Esophagus squamous epithelium (tissue), 5 donors: ENCODE results near the gene CSNK1A1. TPM values are rescaled to one million over a fixed set of nuclear protein-coding genes. Genes with fewer than 3 reads are reported as not detected.
A peak's percentile ranks its signal among the peaks of the same experiment; 100 is the strongest.
"Not testable (repeated sequence)": the region's sequence is repeated elsewhere in the genome, so short reads cannot be mapped to it uniquely, and the experiment has no call there.

Experiments used
- DNase-seq: peaks from one replicate; lab custom pipeline; 2025; lab: John Stamatoyannopoulos, UW
- H3K27ac ChIP-seq, 4 donors: fragments of 200-600 bp; sonication (generic); one replicate each; pipeline ENCODE4 v1.5.1; 2016 to 2019; ENCODE audit warnings: mild to moderate bottlenecking in 1 of 4
- H3K27me3 ChIP-seq, 4 donors: fragments of 200-600 bp; sonication (generic); 1 replicate in 3 of 4; 2 replicates in 1 of 4; pipeline versions ENCODE4 v1.5.1 to v1.6.0; 2017 to 2021; ENCODE audit warnings: antibody characterized with exemption in 1 of 4
- H3K36me3 ChIP-seq, 3 donors: fragments of 200-600 bp; sonication (generic); one replicate each; pipeline ENCODE4 v1.5.1; 2016 to 2019
- H3K4me1 ChIP-seq, 3 donors: fragments of 200-600 bp; sonication (generic); one replicate each; pipeline ENCODE4 v1.5.1; 2017 to 2019
- H3K4me3 ChIP-seq, 4 donors: fragments of 200-600 bp; sonication (generic); 1 replicate in 3 of 4; 2 replicates in 1 of 4; pipeline ENCODE4 v1.5.1; 2016 to 2019; ENCODE audit warnings: mild to moderate bottlenecking in 2 of 4, moderate library complexity in 1 of 4
- H3K9me3 ChIP-seq, 3 donors: fragments of 200-600 bp; sonication (generic); one replicate each; pipeline ENCODE4 v1.5.1; 2016 to 2019
- POLR2A ChIP-seq, 4 donors: fragments of 450-650 bp; IDR thresholded peaks; one replicate each; pipeline ENCODE4 v1.6.1; 2017; ENCODE audit warnings: antibody characterized with exemption in 4 of 4, mild to moderate bottlenecking in 4 of 4, moderate library complexity in 3 of 4
- WGBS, 2 donors: methylation state at CpG; one replicate each; pipeline ENCODE4 v1.1.5; 2018; 5-methylcytosine and 5-hydroxymethylcytosine counted together
- intact Hi-C: fragments of 100-400 bp; cut with DNase I; formaldehyde crosslinking; loops from one replicate; pipeline ENCODE4 v1.15.0; 2022
- total RNA-seq, 4 donors: library from RNA; depleted of rRNA; stranded (reverse); fragments of >200 nt; gene quantifications; one replicate each; pipeline ENCODE4 v1.1.0, GENCODE V29; 2016
- TF ChIP-seq, protein P1 (sequence below), 6 experiments: fragments of 450-650 bp in 4 of 6; fragments of 200-600 bp in 2 of 6; sonication (generic) in 2 of 6; IDR thresholded peaks; one replicate each; pipeline ENCODE4 v1.5.1; 2016 to 2019; ENCODE audit warnings: antibody characterized with exemption in 6 of 6, mild to moderate bottlenecking in 4 of 6, moderate library complexity in 4 of 6
- donor health status: DM: yes; HTN: yes; CAD: no.

Gene CSNK1A1
- total RNA-seq, 4 donors from 2014 or later, result 223 to 388 (median 301) TPM

DNA sequence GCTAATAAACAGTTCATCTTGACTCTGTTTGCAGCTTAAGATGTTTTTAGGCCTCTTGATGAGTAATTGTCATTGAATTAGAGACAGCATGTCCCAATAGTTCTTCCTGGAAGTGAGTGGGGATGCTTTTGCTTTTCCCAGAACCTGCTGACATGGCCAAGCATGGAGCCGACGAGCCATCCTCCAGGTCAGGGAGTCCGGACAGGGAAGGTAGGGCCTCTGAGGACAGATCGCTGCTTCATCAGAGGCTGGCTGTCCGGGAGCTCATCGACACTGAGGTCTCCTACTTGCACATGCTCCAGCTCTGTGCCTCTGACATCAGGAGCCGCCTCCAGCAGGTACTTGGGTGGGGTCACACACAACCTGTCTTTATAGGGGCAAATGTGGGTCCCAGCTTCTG, 46.4 kb upstream of the CSNK1A1 start:
- H3K27me3 ChIP-seq, result no peaks in the 10 kb centered on the region
- peaks cover 8 to 42% (median 17%) of the 10 kb centered on the region in 3 donors for H3K4me1 ChIP-seq
- no peak for DNase-seq
- TF ChIP-seq POLR2A (IDR thresholded peaks at IDR 0.05), result no peak
- TF ChIP-seq, protein P1, sequence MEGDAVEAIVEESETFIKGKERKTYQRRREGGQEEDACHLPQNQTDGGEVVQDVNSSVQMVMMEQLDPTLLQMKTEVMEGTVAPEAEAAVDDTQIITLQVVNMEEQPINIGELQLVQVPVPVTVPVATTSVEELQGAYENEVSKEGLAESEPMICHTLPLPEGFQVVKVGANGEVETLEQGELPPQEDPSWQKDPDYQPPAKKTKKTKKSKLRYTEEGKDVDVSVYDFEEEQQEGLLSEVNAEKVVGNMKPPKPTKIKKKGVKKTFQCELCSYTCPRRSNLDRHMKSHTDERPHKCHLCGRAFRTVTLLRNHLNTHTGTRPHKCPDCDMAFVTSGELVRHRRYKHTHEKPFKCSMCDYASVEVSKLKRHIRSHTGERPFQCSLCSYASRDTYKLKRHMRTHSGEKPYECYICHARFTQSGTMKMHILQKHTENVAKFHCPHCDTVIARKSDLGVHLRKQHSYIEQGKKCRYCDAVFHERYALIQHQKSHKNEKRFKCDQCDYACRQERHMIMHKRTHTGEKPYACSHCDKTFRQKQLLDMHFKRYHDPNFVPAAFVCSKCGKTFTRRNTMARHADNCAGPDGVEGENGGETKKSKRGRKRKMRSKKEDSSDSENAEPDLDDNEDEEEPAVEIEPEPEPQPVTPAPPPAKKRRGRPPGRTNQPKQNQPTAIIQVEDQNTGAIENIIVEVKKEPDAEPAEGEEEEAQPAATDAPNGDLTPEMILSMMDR (IDR thresholded peaks at IDR 0.05), result no peak
- H3K27ac ChIP-seq, result peak overlapping the region; percentile 43 to 88 (median 65)
- WGBS, 2 donors, result 97 to 100% methylated on average over 1 to 5 of the region's 7 CpGs
- no peak overlapping the region for H3K4me3 ChIP-seq
- H3K36me3 ChIP-seq, result peaks cover 0 to 47% (median 3%) of the 10 kb centered on the region in 3 donors
- intact Hi-C loops, result no loop called here
- H3K9me3 ChIP-seq, result no peaks in the 10 kb centered on the region

DNA sequence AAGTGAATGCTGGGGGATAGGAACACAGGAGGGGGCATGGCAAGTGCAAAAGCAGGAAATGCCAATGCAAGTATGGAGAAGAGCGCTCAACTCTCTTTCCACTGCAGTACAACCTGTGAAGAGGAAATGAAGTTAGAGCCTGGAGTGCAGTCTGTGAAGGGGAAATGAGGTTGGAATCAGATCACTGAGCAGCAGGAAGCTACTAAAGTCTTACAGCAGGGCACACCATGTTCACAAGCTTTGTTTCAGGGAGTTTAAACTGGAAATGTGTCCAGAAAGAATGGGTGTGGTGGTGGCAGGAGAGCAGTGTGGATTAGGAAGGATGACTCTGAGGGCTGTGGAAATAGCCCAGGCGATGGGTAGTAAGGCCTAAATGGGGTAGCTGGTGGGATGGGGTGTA, 45.5 kb upstream of the CSNK1A1 start:
- Histone ChIP-seq H3K27ac (peak overlapping the region; percentile 56 to 88 (median 74)), H3K36me3 (peaks cover 0 to 38% (median 3%) of the 10 kb centered on the region in 3 donors), H3K4me3 (no peak overlapping the region), H3K9me3 (no peaks in the 10 kb centered on the region), H3K4me1 (peaks cover 8 to 42% (median 17%) of the 10 kb centered on the region in 3 donors), H3K27me3 (no peaks in the 10 kb centered on the region)
- no peak for DNase-seq
- WGBS, 2 donors, result 68 to 74% methylated on average over 2 of the region's 2 CpGs
- TF ChIP-seq, protein P1 (IDR thresholded peaks at IDR 0.05), result no peak
- no peak for TF ChIP-seq POLR2A (IDR thresholded peaks at IDR 0.05)
- intact Hi-C loops, result no loop called here

DNA sequence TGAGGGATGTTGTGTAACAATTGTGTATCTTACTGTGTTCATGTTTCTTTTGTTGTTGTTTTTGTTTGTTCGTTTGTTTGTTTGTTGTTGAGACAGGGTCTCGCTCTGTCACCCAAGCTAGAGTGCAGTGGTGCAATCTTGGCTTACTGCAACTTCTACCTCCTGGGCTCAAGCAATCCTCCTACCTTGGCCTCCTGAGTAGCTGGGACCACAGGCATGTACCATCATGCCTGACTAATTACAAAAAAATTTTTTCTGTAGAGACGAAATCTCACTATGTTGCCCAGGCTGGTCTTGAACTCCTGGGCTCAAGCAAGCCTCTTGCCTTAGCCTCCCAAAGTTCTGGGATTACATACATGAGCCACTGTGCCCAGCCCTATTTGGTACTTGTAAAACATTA, 43.9 kb upstream of the CSNK1A1 start:
- H3K36me3 ChIP-seq, result peaks cover 0 to 33% (median 3%) of the 10 kb centered on the region in 3 donors
- H3K9me3 ChIP-seq, H3K27me3 ChIP-seq, intact Hi-C loops, H3K4me3 ChIP-seq, DNase-seq: not testable (repeated sequence)
- 74 to 79% methylated on average over 3 of the region's 3 CpGs for WGBS, 2 donors
- peaks cover 8 to 42% (median 17%) of the 10 kb centered on the region in 3 donors for H3K4me1 ChIP-seq
- H3K27ac ChIP-seq, result peak overlapping the region in 3 of 4 donors; percentile 44 to 88 (median 56)

DNA sequence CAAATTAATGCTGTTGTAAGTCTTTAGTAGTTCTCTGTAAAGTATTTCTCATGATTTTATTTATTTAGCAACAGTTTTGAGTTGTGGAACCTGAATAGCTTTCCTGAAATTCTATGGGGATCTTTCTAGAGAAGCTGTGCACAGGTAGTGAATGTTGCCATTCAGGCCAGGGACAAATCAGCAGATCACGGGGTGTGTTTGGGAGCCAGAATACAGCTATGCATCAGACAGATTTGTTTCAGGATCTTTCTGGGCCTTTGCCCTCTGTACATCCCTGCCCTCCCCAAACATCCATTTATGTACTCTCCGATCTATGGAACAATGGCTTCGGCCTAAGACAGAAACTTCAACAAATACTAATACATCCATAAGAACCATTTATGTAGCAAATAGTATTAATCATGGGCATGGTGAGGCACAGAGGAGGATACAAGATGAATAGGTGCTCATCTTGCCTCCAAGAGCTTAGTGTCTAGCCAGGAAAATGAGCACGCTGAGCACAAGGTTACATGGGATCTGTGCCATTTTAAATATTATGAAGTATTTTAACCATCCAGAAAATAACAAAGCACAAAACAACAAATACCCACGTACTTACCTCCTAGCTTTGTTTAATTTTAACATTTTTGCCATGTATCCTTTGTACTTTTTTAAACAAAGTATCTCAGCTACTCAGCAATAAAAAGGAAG, 43.1 kb upstream of the CSNK1A1 start:
- H3K27me3 ChIP-seq, result no peaks in the 10 kb centered on the region
- no peak overlapping the region for H3K4me3 ChIP-seq
- H3K4me1 ChIP-seq, result peaks cover 8 to 42% (median 17%) of the 10 kb centered on the region in 3 donors
- H3K27ac ChIP-seq, result peak overlapping the region in 2 of 4 donors; percentile 34 to 56
- intact Hi-C loops, result no loop called here
- peaks cover 0 to 26% (median 3%) of the 10 kb centered on the region in 3 donors for H3K36me3 ChIP-seq
- 70 to 78% methylated on average over 5 of the region's 5 CpGs for WGBS, 2 donors
- TF ChIP-seq, protein P1 (IDR thresholded peaks at IDR 0.05), result no peak
- no peak for TF ChIP-seq POLR2A (IDR thresholded peaks at IDR 0.05)
- DNase-seq, result no peak
- H3K9me3 ChIP-seq, result no peaks in the 10 kb centered on the region

DNA sequence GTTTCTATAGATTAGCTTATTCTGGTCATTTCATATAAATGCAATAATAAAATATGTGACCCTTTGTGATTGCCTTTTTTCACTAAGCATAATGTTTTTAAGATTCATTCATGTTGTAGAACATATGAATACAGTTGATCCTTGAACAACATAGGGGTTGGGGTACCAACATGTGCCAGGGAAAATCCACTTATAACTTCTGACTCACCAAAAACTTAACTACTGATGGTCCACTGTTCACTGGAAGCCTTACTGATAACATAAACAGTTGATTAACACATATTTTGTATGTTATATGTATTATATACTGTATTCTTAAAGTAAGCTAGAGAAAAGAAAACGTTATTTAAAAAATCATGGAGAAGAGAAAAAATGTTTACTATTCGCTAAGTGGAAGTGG, 42.1 kb upstream of the CSNK1A1 start:
- no peak overlapping the region for H3K4me3 ChIP-seq
- peaks cover 0 to 19% (median 3%) of the 10 kb centered on the region in 3 donors for H3K36me3 ChIP-seq
- H3K27ac ChIP-seq, result no peak overlapping the region
- no peaks in the 10 kb centered on the region for H3K27me3 ChIP-seq
- no peak for DNase-seq
- intact Hi-C loops, result no loop called here
- WGBS, 2 donors, result 80 to 83% methylated on average over 2 of the region's 2 CpGs
- no peaks in the 10 kb centered on the region for H3K9me3 ChIP-seq
- TF ChIP-seq POLR2A (IDR thresholded peaks at IDR 0.05), result no peak
- TF ChIP-seq, protein P1 (IDR thresholded peaks at IDR 0.05), result no peak
- peaks cover 8 to 48% (median 17%) of the 10 kb centered on the region in 3 donors for H3K4me1 ChIP-seq
